DMS53 treated with DMSO at 0.1 percent for 48 hours (cell line): ENCODE results near the gene TIMM17A.

ENCODE experiments used
- DNase-seq: peaks from one replicate; lab custom pipeline; 2025; ENCODE audit not compliant: unreplicated experiment; lab: John Stamatoyannopoulos, UW

TIMM17A gene

DNA sequence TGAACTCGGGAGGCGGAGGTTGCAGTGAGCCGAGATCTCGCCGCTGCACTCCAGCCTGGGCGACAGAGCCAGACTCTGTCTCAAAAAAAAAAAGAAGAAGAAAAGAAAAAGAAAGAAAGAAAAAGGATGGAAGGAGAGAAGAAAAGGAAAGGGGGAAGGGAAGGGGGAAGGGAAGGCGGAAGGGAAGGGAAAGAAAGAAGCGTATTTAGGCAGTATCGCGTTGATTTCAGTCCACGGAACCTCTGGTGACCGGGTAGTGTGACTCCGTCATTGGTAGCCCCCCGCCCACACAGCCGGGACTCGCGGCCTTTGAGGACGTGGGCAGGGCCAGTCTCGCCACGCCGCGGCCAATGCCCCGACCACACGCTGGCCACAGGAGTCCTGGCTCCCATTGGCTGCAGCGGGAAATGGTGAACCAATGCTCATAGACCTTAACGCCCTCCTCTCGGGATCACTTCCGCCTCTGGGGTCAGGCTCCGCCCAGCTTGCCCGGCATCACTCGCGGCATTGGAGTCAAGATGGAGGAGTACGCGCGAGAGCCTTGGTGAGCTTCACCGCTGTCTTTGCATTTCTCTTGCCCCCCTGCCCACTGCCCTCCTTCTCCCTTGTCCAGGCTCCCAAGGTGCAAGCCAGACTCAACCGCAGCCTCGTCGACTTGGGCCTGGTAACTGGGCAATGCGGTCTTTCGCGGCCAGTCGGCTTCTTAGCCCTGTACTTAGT is at the start of gene TIMM17A:
Gene TIMM17A (plus strand): TSS at position 495 of the 720 bp plus-strand sequence. CDS start 24 bp downstream, at position 519.
- peak; percentile 99 for DNase-seq

DNA sequence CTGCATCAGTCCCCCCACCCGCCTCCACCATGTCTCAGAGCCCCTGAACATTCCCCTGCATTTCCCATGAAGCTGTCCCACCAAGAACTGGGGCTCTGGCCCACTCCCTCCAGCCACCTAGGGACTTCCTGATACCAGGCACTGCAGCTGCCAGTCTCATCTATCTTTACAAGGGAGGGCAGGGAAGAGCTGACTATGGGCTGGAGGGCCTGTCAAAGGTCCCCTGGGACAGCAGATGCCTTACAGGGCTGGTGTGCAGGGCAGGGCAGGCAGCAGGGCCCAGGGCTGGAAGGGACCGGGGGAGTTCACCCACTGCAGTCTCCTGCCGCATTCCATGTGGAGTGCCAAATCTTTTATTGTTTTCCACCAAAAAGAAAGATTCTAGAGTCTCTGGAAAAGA is 49.0 kb upstream of the TIMM17A start:
- no peak for DNase-seq

DNA sequence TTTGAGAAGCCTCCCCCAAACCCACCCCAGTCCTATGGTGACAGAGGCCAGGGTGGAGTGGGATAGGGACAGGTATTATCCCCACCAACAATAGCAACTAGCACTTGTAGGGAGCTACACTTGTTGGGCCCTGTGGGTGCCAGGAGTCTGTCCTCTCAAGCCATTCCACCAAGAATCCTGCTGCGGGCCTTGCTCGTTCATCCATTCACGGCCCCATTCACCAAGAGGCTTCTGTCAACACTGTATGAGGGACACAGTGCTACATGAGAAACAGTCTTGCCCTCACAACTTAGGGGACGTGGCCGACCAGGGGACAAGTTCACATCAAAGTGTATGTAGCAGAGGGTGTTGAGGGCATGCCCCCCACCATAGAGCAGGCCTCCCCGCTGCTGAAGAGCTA is 47.7 kb upstream of the TIMM17A start:
- no peak for DNase-seq

DNA sequence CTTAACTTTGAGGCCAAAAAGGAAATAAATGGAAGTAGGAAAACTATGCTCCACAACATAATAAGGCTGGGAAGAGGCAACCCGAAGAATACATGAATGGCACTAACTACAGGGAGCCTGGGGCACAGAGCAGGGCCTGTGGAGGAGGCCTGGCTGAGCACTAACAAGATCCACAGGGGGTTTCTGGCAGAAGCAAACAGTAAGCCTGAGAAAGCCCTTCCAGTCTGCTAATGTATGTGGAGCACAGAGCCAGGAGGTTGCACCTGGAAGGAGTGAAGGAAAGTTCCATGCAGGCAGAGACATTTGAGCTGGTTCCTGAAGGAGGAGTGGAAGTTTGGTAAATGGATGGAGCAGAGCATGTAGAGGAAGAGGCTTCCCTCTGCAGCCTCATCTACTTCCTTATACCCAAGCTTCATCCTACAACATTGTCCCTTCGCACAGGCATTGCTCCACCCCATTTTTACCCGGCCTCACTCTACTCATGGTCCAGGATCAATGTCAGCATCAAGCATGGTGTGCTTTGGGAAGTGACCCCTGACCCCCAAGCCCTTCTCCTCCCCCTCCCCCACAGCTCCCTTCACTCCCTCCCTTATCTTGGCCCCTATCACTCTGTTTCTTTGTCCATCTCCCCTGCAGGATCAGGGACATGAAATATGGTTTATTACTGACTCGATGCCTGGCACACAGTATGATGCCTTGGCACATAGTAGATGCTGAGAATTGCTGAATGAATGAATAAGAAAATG is 43.3 kb upstream of the TIMM17A start:
- DNase-seq, result no peak

DNA sequence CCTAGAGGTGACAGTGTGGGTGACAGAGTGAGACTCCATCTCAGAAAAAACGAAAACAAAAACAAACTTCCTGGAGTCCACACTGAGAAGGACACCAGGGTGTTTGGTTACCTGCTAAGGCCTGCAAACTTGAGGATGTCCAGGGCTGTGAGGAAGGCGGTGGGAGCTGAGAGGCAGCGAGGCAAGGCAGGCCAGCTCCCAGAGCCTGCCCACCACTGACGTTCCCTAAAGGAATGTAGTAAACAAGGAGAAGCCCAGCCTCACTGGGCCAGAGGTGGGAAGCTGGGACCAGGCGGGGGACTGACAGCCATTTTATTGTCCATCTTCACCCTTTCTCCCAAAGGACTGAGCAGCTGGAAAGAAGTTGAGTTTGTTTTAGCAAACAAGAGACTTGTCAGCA is 42.5 kb upstream of the TIMM17A start:
- DNase-seq, result no peak

DNA sequence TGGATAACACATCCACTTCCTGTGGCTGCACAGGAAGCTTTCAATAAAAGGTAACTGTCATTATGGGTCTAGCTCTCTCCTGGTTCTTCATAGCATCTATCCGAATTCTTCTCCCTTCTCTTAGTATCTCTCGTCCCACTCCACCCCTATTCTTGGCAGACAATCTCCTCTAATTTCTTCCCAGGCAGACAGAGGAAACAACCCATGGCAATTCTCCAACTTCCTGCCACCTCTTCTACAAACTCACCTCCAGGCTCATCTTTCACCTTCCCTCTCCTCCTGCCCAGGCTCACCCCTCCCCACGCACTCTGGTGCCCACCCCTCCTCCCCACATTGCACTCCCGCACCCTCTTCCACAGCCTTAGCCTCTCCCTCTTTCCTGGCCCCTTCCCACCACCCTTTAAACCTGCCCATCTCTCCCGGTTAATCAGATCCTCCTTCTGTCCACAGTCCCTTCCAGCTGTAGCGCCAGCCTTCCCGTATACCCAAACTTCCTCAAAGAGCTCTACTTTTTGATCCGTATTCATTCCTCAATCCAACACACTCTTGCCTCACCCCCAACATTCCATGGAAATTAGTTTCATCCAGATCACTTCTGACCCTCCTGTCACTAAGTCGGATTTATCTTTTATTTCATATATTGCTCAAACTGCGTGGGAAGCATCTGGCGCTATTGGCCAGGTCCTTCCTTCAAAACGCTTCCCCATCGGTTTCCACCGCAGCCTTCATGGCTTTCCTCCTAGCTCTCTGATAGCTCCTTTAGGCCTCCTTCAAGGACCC is 40.7 kb upstream of the TIMM17A start:
- DNase-seq, result no peak

DNA sequence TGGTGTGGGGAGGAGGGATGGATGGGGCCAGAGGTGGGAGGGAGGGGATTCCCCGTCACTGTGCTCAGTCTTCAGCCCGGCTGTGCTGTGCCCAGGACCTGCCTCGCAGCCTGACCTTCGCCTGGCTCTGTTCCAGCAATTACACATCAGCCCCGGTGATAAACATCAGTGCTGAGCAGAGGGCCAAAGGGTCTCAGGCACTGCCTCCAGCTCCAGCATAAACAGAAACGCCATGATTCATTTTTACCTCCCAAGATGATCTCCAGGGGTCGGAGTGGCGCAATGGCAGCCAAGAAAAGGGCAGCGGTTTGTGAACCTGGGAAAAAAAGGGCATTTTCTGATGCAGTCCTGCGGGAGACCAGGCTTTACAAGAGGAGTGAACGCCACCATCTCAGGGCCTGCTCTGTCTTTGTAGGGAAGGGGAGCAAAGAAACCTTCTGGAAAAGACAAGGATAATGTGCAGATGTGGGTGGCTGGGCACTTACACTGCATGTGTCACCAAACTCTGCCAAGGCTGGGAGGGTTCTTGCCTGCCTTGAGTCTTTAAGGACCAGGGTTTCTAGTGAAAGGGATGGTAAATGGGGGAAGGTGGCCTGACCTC is 38.6 kb upstream of the TIMM17A start:
- DNase-seq, result no peak

DNA sequence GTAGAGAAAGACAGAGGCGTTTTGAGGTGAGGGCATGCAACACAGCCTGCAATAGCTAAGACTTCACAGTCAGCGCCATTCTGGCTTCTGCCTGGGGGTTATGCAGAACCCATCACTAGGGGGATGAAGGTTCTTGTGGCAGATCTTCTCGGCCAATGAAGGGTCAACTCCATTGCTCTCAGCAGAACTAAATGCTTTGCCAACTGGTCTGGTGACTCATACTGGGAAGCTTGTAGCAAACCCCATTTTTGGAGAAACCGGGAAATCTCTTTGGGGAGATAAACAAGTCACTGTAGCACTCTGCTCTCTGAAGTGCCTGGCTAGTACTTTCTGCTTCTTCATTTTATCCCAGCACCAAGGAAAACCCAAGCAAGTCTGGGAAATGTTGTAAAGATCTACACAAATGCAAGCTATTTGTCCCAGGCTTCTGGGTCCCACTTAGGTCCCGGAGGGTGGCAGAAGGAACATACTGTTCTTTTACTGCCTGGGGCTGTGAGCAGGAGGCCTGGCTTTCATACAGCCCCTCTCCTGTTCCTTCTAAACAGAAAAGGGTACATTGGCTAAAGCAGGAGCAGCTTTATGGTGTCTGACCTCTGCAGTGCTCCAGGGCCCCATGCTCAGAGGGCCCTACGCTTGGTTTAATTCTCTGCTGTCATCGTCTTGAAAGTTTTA is 37.8 kb upstream of the TIMM17A start:
- DNase-seq, result no peak

DNA sequence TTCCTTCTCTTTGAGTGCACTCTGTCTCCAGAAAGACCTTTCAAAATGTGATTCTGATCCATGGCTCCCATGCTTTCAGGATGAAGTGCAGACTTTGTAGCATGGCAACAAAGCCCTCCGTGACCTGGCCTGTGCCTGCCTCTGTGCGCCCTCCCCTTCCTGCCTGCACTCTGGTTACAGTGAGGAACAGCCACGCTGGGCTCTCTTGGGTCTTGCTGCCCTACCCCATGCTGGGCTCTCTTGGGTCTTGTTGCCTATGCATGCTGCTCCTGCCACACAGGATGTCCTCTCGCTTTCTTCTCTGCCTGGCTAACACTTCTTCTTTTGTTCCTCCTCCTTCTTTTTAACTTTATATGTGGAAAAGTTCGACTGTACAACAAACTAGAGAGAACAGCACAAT is 37.0 kb upstream of the TIMM17A start:
- DNase-seq, result no peak

DNA sequence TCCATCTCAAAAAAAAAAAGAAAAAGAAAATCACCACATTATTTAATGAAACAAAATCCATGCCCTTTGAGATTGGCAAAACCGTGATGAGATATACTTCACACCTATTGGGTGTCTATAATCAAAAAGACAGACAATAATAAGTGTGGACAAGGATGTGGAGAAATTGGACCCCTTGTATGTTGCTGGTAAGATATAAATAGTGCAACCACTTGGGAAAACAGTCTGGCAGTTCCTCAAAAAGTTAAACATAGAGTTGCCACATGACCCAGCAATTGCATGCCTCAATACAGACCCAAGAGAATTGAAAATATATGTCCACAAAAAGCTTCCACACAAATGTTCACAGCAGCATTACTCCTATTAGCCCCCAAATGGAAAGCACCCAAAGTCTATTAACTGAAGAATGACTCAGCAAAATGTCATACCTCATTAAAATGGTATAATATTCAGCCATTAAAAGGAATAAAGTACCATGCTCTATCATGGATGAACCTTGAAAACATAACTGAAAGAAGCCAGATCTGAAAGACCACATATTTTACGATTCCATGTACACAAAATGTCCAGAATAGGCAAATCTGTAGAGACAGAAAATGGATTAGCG is 33.2 kb upstream of the TIMM17A start:
- no peak for DNase-seq

DNA sequence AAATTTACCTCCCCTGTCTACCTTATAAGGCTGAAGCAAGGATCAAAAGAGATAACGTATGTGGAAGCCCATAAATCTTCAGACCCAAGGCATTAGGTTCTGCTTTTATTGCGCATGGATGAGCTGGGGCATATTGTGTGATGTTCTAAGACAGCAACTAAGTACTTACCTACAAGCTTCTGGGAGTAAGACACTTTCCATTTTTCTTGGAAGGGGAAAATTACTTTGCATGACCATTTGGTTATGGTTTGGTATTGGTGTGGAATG is 30.1 kb upstream of the TIMM17A start:
- no peak for DNase-seq

DNA sequence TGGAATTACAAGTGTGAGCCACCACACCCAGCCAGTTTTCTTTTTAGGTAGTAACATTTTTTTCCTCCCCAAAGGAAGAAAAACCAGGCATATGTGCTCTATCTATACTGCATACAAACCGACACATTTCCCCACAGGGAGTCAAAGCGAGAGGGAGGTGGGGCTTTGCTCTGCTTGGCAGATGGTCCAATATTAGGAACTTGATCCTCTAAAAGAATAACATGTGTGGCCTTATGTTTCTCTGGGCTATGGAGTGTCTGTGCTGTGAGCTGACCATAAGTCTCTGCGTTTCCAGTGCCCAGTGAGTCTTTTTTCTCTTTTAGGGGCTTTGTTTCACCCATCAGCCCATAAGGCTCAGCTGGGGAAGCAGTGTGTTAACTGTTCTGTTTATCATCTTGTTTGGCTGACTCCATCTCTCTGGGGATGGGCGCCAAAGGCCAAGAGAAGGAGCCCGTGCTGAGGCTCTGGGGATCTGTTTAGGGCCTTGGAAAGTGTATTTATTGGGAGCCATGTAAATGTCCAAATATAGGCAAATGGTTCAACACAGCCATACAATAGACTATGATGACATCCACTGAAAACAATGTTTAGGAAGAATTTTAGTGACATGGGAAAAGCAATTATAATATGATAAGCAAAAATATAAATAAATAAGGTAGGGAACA is 29.2 kb upstream of the TIMM17A start:
- no peak for DNase-seq

DNA sequence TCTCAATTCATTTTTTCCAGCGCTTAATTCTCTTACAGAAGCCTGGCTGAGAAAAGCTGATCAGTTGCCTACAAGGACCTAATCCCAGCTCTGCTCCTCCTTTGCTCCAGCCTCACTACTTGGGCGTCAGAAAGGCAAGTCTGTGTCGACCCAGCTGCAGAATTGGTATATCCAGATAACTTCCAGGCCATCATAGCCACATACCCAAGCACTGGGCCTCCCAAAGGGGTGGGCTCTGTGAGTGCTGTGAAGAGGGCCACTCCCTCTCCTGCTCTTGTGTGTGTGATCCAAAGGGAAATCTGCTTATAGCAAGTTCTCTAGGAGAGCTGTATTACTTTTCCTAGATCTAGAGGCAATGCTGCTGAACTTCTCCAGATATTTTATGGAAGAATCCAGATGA is 27.0 kb upstream of the TIMM17A start:
- DNase-seq, result no peak

DNA sequence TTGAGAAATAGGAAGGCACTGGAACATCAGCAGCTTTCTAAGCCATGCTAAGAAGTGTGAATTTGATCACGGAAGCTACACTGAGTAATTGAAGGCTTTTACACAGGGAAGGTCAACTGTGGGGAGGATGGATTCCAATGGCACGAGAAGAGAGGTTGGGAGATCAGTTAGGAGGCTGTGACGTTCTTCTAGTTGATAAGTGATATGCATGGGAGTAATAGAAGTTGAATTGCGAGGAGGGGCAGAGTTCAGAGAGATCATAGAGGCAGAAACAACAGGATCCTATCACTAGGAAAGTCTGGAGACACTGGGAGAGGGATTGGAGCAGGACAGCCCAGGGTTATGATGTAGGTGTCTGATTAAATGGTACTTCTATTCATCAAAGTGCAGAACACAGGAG is 25.2 kb upstream of the TIMM17A start:
- no peak for DNase-seq

DNA sequence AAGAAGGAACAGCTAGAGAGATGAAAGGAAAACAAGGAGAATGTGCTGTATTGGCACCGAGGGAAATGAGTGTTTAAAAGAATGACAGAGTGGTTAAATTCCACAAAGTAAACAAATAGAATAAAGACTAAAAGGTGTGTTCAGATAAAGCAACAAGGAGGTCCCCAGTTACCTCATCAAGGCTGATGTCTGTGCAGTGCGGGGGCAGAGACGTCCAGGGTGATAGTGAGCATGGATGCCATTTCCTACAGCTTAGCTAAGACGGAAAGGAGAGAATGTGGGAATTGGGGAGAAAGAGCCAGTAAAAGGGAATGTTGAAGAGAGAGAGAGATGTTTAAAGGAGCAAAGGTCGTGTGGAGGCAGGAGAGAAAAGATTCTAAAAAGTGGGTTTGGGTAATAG is 24.5 kb upstream of the TIMM17A start:
- no peak for DNase-seq

DNA sequence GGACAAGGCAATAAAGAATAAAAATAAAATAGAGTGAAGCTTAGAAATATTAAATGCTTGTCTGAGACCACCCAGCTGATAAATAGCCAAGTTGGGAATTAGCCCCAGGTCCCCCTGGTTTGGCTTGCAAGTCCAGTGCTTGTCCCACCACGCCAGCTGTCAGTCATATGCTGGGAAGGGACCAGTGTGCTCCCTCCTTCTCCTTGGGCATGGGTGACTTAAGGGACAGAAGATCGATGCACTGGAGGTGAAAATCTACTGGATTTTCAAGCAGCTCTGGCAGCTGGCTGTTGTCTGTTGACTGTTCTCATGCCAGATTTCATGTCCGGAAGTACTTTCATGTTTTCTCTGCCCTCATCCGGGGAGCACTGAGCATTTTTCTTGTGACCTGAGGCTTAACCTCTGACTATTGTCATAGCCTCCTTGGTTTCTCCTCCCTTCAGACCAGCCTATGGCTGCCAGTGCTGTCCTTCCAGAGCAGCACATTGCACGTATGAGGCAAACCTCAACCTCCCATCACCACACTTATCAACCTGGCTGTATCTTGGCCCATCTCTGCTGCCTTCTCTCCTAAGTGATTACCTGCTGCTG is 21.4 kb upstream of the TIMM17A start:
- no peak for DNase-seq

DNA sequence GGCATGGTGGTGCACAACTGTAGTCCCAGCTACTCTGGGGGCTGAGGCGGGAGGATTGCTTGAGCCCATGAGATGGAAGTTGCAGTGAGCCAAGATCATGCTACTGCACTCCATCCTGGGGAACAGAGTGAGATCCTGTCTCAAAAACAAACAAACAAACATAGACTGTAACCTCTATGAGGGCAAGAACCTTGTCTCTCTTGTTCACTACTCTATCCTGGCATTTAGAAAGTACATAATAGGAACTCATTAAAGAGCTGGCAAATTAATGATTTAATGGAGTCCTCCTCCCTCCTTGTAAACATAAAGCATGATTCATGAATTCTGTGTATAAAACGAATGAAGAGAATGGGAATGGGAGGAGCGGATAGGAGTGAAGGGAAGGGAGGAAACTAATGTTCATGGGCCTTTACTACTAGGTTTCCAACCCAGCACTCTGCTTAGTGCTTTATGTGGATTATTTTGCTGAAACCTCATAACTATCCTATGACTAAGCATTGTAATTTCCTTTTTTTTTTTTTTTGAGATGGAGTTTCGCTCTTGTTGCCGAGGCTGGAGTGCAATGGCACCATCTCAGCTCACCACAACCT is 17.6 kb upstream of the TIMM17A start:
- DNase-seq, result no peak

DNA sequence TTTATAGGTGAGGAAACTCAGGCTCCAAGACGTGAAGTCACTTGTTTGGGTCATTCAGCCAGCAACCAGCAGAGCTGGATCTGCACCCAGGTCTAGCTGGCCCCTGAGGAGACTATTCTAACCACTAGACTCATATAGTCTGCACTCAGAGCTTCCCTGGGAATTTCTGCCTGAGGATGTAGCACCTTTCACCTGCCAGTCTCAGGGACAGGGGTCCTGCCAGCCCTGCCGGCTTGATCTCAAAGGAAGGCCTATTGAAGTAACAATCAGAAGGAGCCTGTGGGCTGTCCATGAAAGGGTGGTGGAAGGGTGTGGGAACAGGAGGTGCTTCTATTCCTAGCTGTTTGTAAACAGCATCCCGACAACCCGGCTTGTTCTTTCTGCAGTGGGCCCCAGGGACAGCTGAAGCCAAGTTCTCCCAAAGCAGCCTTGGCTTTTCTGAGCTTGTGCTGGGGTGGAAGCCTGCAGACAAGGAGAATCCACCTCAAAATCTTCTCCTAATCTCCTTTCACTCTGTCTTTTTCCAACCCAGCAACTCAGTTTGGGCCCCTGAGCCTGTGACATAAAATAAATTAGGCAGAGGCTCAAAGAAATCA is 16.8 kb upstream of the TIMM17A start:
- no peak for DNase-seq

DNA sequence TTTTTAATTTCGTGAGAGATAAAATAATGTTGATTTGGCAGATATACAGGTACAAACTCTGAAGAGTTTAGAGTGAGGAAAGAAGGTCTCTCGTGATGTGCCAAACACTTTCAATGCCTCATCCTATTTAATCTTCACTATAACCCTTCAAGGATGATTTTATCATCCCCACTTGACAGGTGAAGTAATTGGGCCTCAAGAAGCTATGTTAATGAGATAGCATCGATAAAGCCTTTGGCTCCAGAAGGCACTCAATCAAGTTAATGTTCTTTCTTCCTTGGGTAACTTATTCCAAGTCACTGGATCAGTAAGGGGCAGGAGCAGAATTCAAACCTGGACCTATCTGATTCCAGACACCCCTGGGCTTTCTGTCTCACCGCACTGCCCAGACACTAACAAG is 16.2 kb upstream of the TIMM17A start:
- DNase-seq, result no peak
